Panc1 (cell line): ENCODE data around the gene CREB3L1. TPM values are rescaled to one million over a fixed set of nuclear protein-coding genes. Genes with fewer than 3 reads are reported as not detected.

ENCODE experiments used
- ATAC-seq: fragments of 200-7000 bp; cut with Tn5 transposase; 2 replicates; pipeline ENCODE4 v1.9.1; 2020; ENCODE audit warnings: mild to moderate bottlenecking, moderate library complexity
- BruUV-seq: library from RNA; stranded (reverse); fragments of 400-500 nt; replicated peaks from 2 replicates; lab custom pipeline; 2021; lab: Mats Ljungman, UMichigan
- CTCF ChIA-PET: fragments of 300-600 bp; sonication (Branson Sonifier 250); formaldehyde crosslinking; loops from one replicate; lab custom pipeline; 2022; ENCODE audit warnings: antibody characterized with exemption; lab: Charles Lee
- POLR2A ChIA-PET: fragments of 300-600 bp; sonication (Branson Sonifier 250); formaldehyde crosslinking; loops from one replicate; lab custom pipeline; 2022; ENCODE audit warnings: antibody characterized with exemption; lab: Charles Lee
- DNase-seq: peaks from one replicate; pipeline ENCODE4 v3.0.0-alpha.2; 2010; ENCODE audit warnings: low read depth, low spot score
- H3K27ac ChIP-seq: 2 replicates; pipeline ENCODE4 v1.5.1; 2011; ENCODE audit warnings: mild to moderate bottlenecking, low read length, inconsistent platforms
- H3K27me3 ChIP-seq: fragments of 200-500 bp; sonication (Bioruptor generic); 2 replicates; pipeline ENCODE4 v1.6.0; 2014; ENCODE audit warnings: low read length, inconsistent platforms; ENCODE audit not compliant: control insufficient read depth, insufficient read depth
- H3K36me3 ChIP-seq: fragments of 200-500 bp; sonication (Bioruptor generic); 2 replicates; pipeline ENCODE4 v1.5.1; 2014; ENCODE audit warnings: inconsistent platforms, mild to moderate bottlenecking, low read length, moderate library complexity; ENCODE audit not compliant: control insufficient read depth, insufficient read depth
- H3K4me1 ChIP-seq: 2 replicates; pipeline ENCODE4 v1.5.1; 2011; ENCODE audit warnings: inconsistent platforms, mild to moderate bottlenecking, low read length, moderate library complexity; ENCODE audit not compliant: control insufficient read depth, insufficient read depth
- H3K4me3 ChIP-seq, 2 experiments: 2 replicates each; pipeline ENCODE4 v1.5.1; 2011 to 2012; ENCODE audit warnings: low read depth in 2 of 2, low read length in 2 of 2, mild to moderate bottlenecking in 2 of 2, inconsistent platforms in 1 of 2, moderate library complexity in 1 of 2
- H3K9me3 ChIP-seq: fragments of 200-500 bp; sonication (Bioruptor generic); 2 replicates; pipeline ENCODE4 v1.5.1; 2014; ENCODE audit warnings: low read depth, mild to moderate bottlenecking, inconsistent platforms, low read length, moderate library complexity; ENCODE audit not compliant: control insufficient read depth, insufficient read depth
- CTCF ChIP-seq: fragments of 450-650 bp; IDR thresholded peaks from 2 replicates; pipeline ENCODE4 v1.5.1; 2017; ENCODE audit warnings: mild to moderate bottlenecking
- POLR2AphosphoS5 ChIP-seq: IDR thresholded peaks from 2 replicates; pipeline ENCODE4 v1.6.1; 2012; ENCODE audit warnings: mild to moderate bottlenecking, low read depth, low read length, moderate library complexity
- REST ChIP-seq, 2 experiments: IDR thresholded peaks; 2 replicates each; pipeline ENCODE4 v1.6.1; 2011 to 2012; ENCODE audit warnings: low read depth in 2 of 2, control low read depth in 1 of 2, low read length in 1 of 2, mild to moderate bottlenecking in 1 of 2, moderate library complexity in 1 of 2; ENCODE audit not compliant: insufficient read depth in 1 of 2
- SIN3A ChIP-seq: IDR thresholded peaks from 2 replicates; pipeline ENCODE4 v1.6.1; 2012; ENCODE audit warnings: low read depth, mild to moderate bottlenecking, low read length, moderate library complexity, borderline replicate concordance; ENCODE audit not compliant: insufficient read depth
- TCF7L2 ChIP-seq: IDR thresholded peaks from 2 replicates; pipeline ENCODE4 v1.6.1; 2011; ENCODE audit warnings: mild to moderate bottlenecking, low read depth, low read length, inconsistent platforms
- in situ Hi-C: cut with HindIII; loops from 2 replicates; pipeline ENCODE4 v1.10.0; 2016; ENCODE audit warnings: low sequenced_read_pairs, low pct_unique_long_range_greater_than_20kb
- intact Hi-C: fragments of 100-400 bp; cut with micrococcal nuclease; formaldehyde crosslinking; loops from one replicate; pipeline ENCODE4 v1.10.0; 2022; ENCODE audit not compliant: unreplicated experiment
- total RNA-seq: library from RNA; stranded (reverse); gene quantifications from one replicate; pipeline ENCODE4 v1.2.1, GENCODE V29; 2021; ENCODE audit not compliant: unreplicated experiment

Gene CREB3L1
- total RNA-seq, 1 experiment from 2014 or later: 35.6 TPM

GRCh38 chr11:46242041-46242951, 35.2 kb upstream of the CREB3L1 start:
- TF ChIP-seq REST (IDR thresholded peaks at IDR 0.05; ENCODE audit: insufficient read depth in 1 of 2, low read depth in 2 of 2, low read length in 1 of 2) (no peak), SIN3A (no peak), TCF7L2 (no peak), POLR2AphosphoS5 (no peak), CTCF (no peak)
- ATAC-seq: no peak
- in situ Hi-C loops: no loop called here
- peak overlapping the region; percentile 49 to 67 for H3K4me3 ChIP-seq
- no peaks in the 10 kb centered on the region for H3K36me3 ChIP-seq
- no peak for DNase-seq
- no peaks in the 10 kb centered on the region for H3K9me3 ChIP-seq
- no TSS peak for BruUV-seq
- H3K4me1 ChIP-seq: peaks cover 24% of the 10 kb centered on the region
- H3K27me3 ChIP-seq: no peaks in the 10 kb centered on the region
- H3K27ac ChIP-seq: peak overlapping the region; percentile 100
- ChIA-PET CTCF (interaction anchor here (0.6 to 1.6 kb wide), 3 partner anchors 36 to 71 kb away, joined by 3 to 17 read pairs (median 3); partner anchors contain the start of gene CREB3L1), POLR2A (interaction anchor here (0.6 kb wide), 1 partner anchor 32 kb away, joined by 6 read pairs; no protein-coding TSS in a partner anchor)
- intact Hi-C loops: no loop called here

- H3K4me3 ChIP-seq: peak overlapping the region; percentile 49 to 67
- in situ Hi-C loops (no loop called here), intact Hi-C loops (no loop called here)
- no peak for TF ChIP-seq TCF7L2
- peak; percentile 91 for TF ChIP-seq POLR2AphosphoS5
- TF ChIP-seq CTCF: no peak
- TF ChIP-seq REST (IDR thresholded peaks at IDR 0.05; ENCODE audit: insufficient read depth in 1 of 2, low read depth in 2 of 2, low read length in 1 of 2): no peak
- ChIA-PET POLR2A (interaction anchor here (0.6 to 0.8 kb wide), 6 partner anchors 22 to 261 kb away, joined by 3 to 7 read pairs (median 3); no protein-coding TSS in a partner anchor), CTCF (interaction anchor here (0.6 to 1.6 kb wide), 5 partner anchors 35 to 145 kb away, joined by 3 to 17 read pairs (median 3); partner anchors contain the start of gene CREB3L1)
- H3K27me3 ChIP-seq: no peaks in the 10 kb centered on the region
- no peaks in the 10 kb centered on the region for H3K9me3 ChIP-seq
- H3K4me1 ChIP-seq: peaks cover 23% of the 10 kb centered on the region
- H3K27ac ChIP-seq: peak overlapping the region; percentile 100
- ATAC-seq: peak; percentile 86
- TSS peak; percentile 99 for BruUV-seq
- H3K36me3 ChIP-seq: no peaks in the 10 kb centered on the region
- DNase-seq: peak; percentile 82
Measured at GRCh38 chr11:46242952-46243795, 34.3 kb upstream of the CREB3L1 start.
